ENCODE results near the gene ARF3. TPM values are rescaled to one million over a fixed set of nuclear protein-coding genes. Genes with fewer than 3 reads are reported as not detected.

ARF3 gene
- total RNA-seq, 1 experiment from 2014 or later: 263 TPM

GRCh38 chr12:48995086-48995879, 38.0 kb upstream of the ARF3 start:
- Histone ChIP-seq H2AK5ac (ENCODE audit: insufficient read length, low read length) (no peak overlapping the region), H3K18ac (ENCODE audit: insufficient read length, low read depth, low read length) (no peak overlapping the region), H3K9ac (ENCODE audit: extremely low read depth, insufficient read length, low read length) (no peak overlapping the region), H4K91ac (ENCODE audit: insufficient read length, low read depth, low read length) (no peak overlapping the region), H3K56ac (ENCODE audit: insufficient read length, low read depth, low read length) (no peak overlapping the region), H3K23me2 (ENCODE audit: insufficient read length, low read depth, low read length, poor library complexity, severe bottlenecking) (peaks cover 27% of the 10 kb centered on the region), H4K8ac (replicated peaks; ENCODE audit: insufficient read length, low read depth, low read length) (no peak overlapping the region), H4K20me1 (ENCODE audit: control insufficient read depth, insufficient read depth, insufficient read length) (no peaks in the 10 kb centered on the region), H2BK5ac (ENCODE audit: insufficient read length, low read length) (no peak overlapping the region), H3K27me3 (ENCODE audit: insufficient read depth, low read length) (peaks cover 46% of the 10 kb centered on the region; the same call in 1 of the 2 replicates), H3K79me1 (ENCODE audit: insufficient read depth, low read depth, low read length, poor library complexity, severe bottlenecking) (no peaks in the 10 kb centered on the region), H3K23ac (ENCODE audit: insufficient read length, low read depth, low read length) (no peak overlapping the region), H2BK15ac (ENCODE audit: low read depth, low read length) (no peak overlapping the region), H3T11ph (ENCODE audit: low read length) (no peak overlapping the region), H3K4ac (ENCODE audit: low read depth, low read length) (no peak overlapping the region), H3K79me2 (ENCODE audit: insufficient read depth, low read length) (no peaks in the 10 kb centered on the region), H2BK120ac (ENCODE audit: low read depth, low read length, poor library complexity, severe bottlenecking) (no peak overlapping the region), H2BK12ac (ENCODE audit: insufficient read length, low read depth, low read length) (no peak overlapping the region), H3K4me2 (ENCODE audit: insufficient read depth, insufficient read length, low read length) (peak overlapping the region; percentile 22), H2AFZ (ENCODE audit: low read length) (no peak overlapping the region), H3K14ac (ENCODE audit: insufficient read depth, low read length) (no peak overlapping the region), H3K4me1 (ENCODE audit: insufficient read depth, low read length) (no peaks in the 10 kb centered on the region), H3K27ac (ENCODE audit: insufficient read length, low read depth, low read length) (no peak overlapping the region), H3K9me3 (ENCODE audit: control insufficient read depth, low read depth, low read length) (no peaks in the 10 kb centered on the region), H4K5ac (ENCODE audit: insufficient read length, low read depth, low read length) (no peak overlapping the region), H2BK20ac (ENCODE audit: low read depth, low read length, poor library complexity, severe bottlenecking) (no peak overlapping the region)
- TF ChIP-seq CTCF (conservative IDR thresholded peaks at IDR 0.05): peak; percentile 84
- Mint-ChIP-seq H3K27ac (no peak overlapping the region), H3K4me1 (peaks cover 17 to 40% of the 10 kb centered on the region in 2 experiments), H3K36me3 (ENCODE audit: insufficient read depth in 1 of 3, low read depth in 3 of 3) (no peaks in the 10 kb centered on the region; a peak in 1 of 7 replicates), H3K27me3 (ENCODE audit: low read depth) (peaks cover 77% of the 10 kb centered on the region), H3K9me3 (0 out of 5 replicates have a peak, but pooled peaks cover 0 to 4% of the 10 kb centered on the region in 2 experiments), H3K4me3 (0 out of 5 replicates have a peak overlapping the region, but pooled peaks of 1 of the 2 experiments have one; percentile 20)
- DNase-seq: peak; percentile 95
- no CpG with 5 or more reads among the region's 32 CpGs for WGBS (ENCODE audit: extremely low coverage, insufficient read length, low lambda C conversion rate)
